HG02798 (cell line): ENCODE results near the gene SLC15A3.

ENCODE experiments used
- ATAC-seq: cut with Tn5 transposase; IDR thresholded peaks from one replicate; pipeline ENCODE4 v1.9.1; 2021; ENCODE audit warnings: mild to moderate bottlenecking; ENCODE audit not compliant: unreplicated experiment, poor library complexity

Gene SLC15A3

GRCh38 chr11:60948250-60948649 is 3.7 kb downstream of the SLC15A3 start:
- ATAC-seq = no peak

- no peak for ATAC-seq
Observed at GRCh38 chr11:60947700-60948099, 4.3 kb downstream of the SLC15A3 start.

GRCh38 chr11:60946601-60947264 is 5.2 kb downstream of the SLC15A3 start:
- no peak for ATAC-seq

- ATAC-seq = no peak
Observed at GRCh38 chr11:60945295-60945667, 6.7 kb downstream of the SLC15A3 start.

GRCh38 chr11:60944490-60945294 is 7.3 kb downstream of the SLC15A3 start:
- ATAC-seq = no peak

GRCh38 chr11:60942970-60943565 is 8.9 kb downstream of the SLC15A3 start:
- ATAC-seq = no peak

GRCh38 chr11:60942219-60942618 is 9.8 kb downstream of the SLC15A3 start:
- ATAC-seq = no peak

- no peak for ATAC-seq
Observed at GRCh38 chr11:60941371-60942119, 10.4 kb downstream of the SLC15A3 start.

- no peak for ATAC-seq
Observed at GRCh38 chr11:60939855-60940254, 12.1 kb downstream of the SLC15A3 start.

- ATAC-seq = no peak
Observed at GRCh38 chr11:60939301-60939700, 12.7 kb downstream of the SLC15A3 start.

GRCh38 chr11:60938500-60938899 is 13.5 kb downstream of the SLC15A3 start:
- ATAC-seq = no peak

- no peak for ATAC-seq
Observed at GRCh38 chr11:60937811-60938210, 14.2 kb downstream of the SLC15A3 start.

- ATAC-seq = no peak
Observed at GRCh38 chr11:60937144-60937527, 14.8 kb downstream of the SLC15A3 start.

- ATAC-seq = no peak
Observed at GRCh38 chr11:60936467-60937143, 15.4 kb downstream of the SLC15A3 start.

- ATAC-seq = no peak
Observed at GRCh38 chr11:60935676-60936442, 16.1 kb downstream of the SLC15A3 start.

GRCh38 chr11:60934790-60935605 is 17.0 kb downstream of the SLC15A3 start:
- ATAC-seq = no peak

- ATAC-seq = no peak
Observed at GRCh38 chr11:60934124-60934789, 17.7 kb downstream of the SLC15A3 start.

GRCh38 chr11:60933416-60934123 is 18.4 kb downstream of the SLC15A3 start:
- ATAC-seq = no peak
